Measurements from ENCODE around the gene DENND2C.

- TF ChIP-seq CTCF (conservative IDR thresholded peaks at IDR 0.05; ENCODE audit: low read length) (no peak), EZH2phosphoT487 (IDR thresholded peaks at IDR 0.05; ENCODE audit: borderline replicate concordance, low read depth, low read length) (no peak)
These were observed 30.3 kb upstream of the DENND2C start for GRCh38 chr1:114700036-114700600.

All from OCI-LY7 (cell line).